HG03135 (cell line): ENCODE data around the gene DOK6.

Experiments
- ATAC-seq: cut with Tn5 transposase; IDR thresholded peaks from one replicate; pipeline ENCODE4 v1.9.1; 2021; ENCODE audit warnings: mild to moderate bottlenecking, moderate library complexity; ENCODE audit not compliant: unreplicated experiment

Gene DOK6

GRCh38 chr18:69727912-69728572, 327.4 kb downstream of the DOK6 start:
- ATAC-seq, result no peak

- no peak for ATAC-seq
Observed at GRCh38 chr18:69730664-69731063, 330.0 kb downstream of the DOK6 start.

- ATAC-seq, result no peak
Observed at GRCh38 chr18:69734536-69734935, 333.8 kb downstream of the DOK6 start.

GRCh38 chr18:69736730-69737129, 336.0 kb downstream of the DOK6 start:
- no peak for ATAC-seq

GRCh38 chr18:69737851-69738250, 337.2 kb downstream of the DOK6 start:
- ATAC-seq, result no peak

- no peak for ATAC-seq
Observed at GRCh38 chr18:69747388-69747787, 346.7 kb downstream of the DOK6 start.

GRCh38 chr18:69752737-69753380, 352.2 kb downstream of the DOK6 start:
- no peak for ATAC-seq

GRCh38 chr18:69754108-69754507, 353.4 kb downstream of the DOK6 start:
- no peak for ATAC-seq

GRCh38 chr18:69755041-69755440, 354.4 kb downstream of the DOK6 start:
- ATAC-seq, result no peak

- no peak for ATAC-seq
Observed at GRCh38 chr18:69755856-69756496, 355.3 kb downstream of the DOK6 start.

GRCh38 chr18:69757733-69758132, 357.0 kb downstream of the DOK6 start:
- no peak for ATAC-seq

- ATAC-seq, result no peak
Observed at GRCh38 chr18:69758458-69758857, 357.8 kb downstream of the DOK6 start.

- ATAC-seq, result no peak
Observed at GRCh38 chr18:69759046-69759445, 358.4 kb downstream of the DOK6 start.

GRCh38 chr18:69763002-69763401, 362.3 kb downstream of the DOK6 start:
- no peak for ATAC-seq

GRCh38 chr18:69763821-69764220, 363.1 kb downstream of the DOK6 start:
- no peak for ATAC-seq

GRCh38 chr18:69770238-69770637, 369.6 kb downstream of the DOK6 start:
- no peak for ATAC-seq

- ATAC-seq, result no peak
Observed at GRCh38 chr18:69774831-69775230, 374.1 kb downstream of the DOK6 start.

- ATAC-seq, result no peak
Observed at GRCh38 chr18:69777248-69777647, 376.6 kb downstream of the DOK6 start.

- no peak for ATAC-seq
Observed at GRCh38 chr18:69778680-69779079, 378.0 kb downstream of the DOK6 start.

GRCh38 chr18:69780851-69781250, 380.2 kb downstream of the DOK6 start:
- ATAC-seq, result no peak

GRCh38 chr18:69784815-69785214, 384.1 kb downstream of the DOK6 start:
- no peak for ATAC-seq

- ATAC-seq, result no peak
Observed at GRCh38 chr18:69785466-69785865, 384.8 kb downstream of the DOK6 start.
